Fibroblast of the conjunctiva (primary cell): ENCODE measurements around the gene ADD3.
"Not testable (repeated sequence)": the region's sequence is repeated elsewhere in the genome, so short reads cannot be mapped to it uniquely, and the experiment has no call there.

Experiments used
- DNase-seq: peaks from one replicate; pipeline ENCODE4 v3.0.0-alpha.2; 2010; ENCODE audit warnings: low read depth

Gene ADD3

GRCh38 chr10:110033701-110034235 is 26.0 kb downstream of the ADD3 start:
- no peak for DNase-seq

GRCh38 chr10:110034596-110034995 is 26.8 kb downstream of the ADD3 start:
- no peak for DNase-seq

GRCh38 chr10:110035070-110035921 is 27.5 kb downstream of the ADD3 start:
- no peak for DNase-seq

- no peak for DNase-seq
Measured at GRCh38 chr10:110036640-110037039, 28.9 kb downstream of the ADD3 start.

- no peak for DNase-seq
Measured at GRCh38 chr10:110039254-110039653, 31.5 kb downstream of the ADD3 start.

- DNase-seq: no peak
Measured at GRCh38 chr10:110040108-110040507, 32.3 kb downstream of the ADD3 start.

- no peak for DNase-seq
Measured at GRCh38 chr10:110040767-110041478, 33.1 kb downstream of the ADD3 start.

GRCh38 chr10:110041479-110041829 is 33.7 kb downstream of the ADD3 start:
- no peak for DNase-seq

- no peak for DNase-seq
Measured at GRCh38 chr10:110042181-110042580, 34.4 kb downstream of the ADD3 start.

- no peak for DNase-seq
Measured at GRCh38 chr10:110042891-110043290, 35.1 kb downstream of the ADD3 start.

GRCh38 chr10:110044681-110045080 is 36.9 kb downstream of the ADD3 start:
- no peak for DNase-seq

- no peak for DNase-seq
Measured at GRCh38 chr10:110045772-110046171, 38.0 kb downstream of the ADD3 start.

- not testable (repeated sequence) for DNase-seq
Measured at GRCh38 chr10:110048145-110048544, 40.4 kb downstream of the ADD3 start.

GRCh38 chr10:110048781-110049180 is 41.0 kb downstream of the ADD3 start:
- no peak for DNase-seq

- DNase-seq: not testable (repeated sequence)
Measured at GRCh38 chr10:110049889-110050591, 42.3 kb downstream of the ADD3 start.

- DNase-seq: no peak
Measured at GRCh38 chr10:110051487-110051886, 43.7 kb downstream of the ADD3 start.

- DNase-seq: no peak
Measured at GRCh38 chr10:110052916-110053315, 45.1 kb downstream of the ADD3 start.

GRCh38 chr10:110056822-110057221 is 49.0 kb downstream of the ADD3 start:
- DNase-seq: no peak

- no peak for DNase-seq
Measured at GRCh38 chr10:110057456-110057855, 49.7 kb downstream of the ADD3 start.

- DNase-seq: no peak
Measured at GRCh38 chr10:110058212-110058611, 50.4 kb downstream of the ADD3 start.

- no peak for DNase-seq
Measured at GRCh38 chr10:110059925-110060324, 52.1 kb downstream of the ADD3 start.

- no peak for DNase-seq
Measured at GRCh38 chr10:110061687-110062086, 53.9 kb downstream of the ADD3 start.

GRCh38 chr10:110065269-110065668 is 57.5 kb downstream of the ADD3 start:
- DNase-seq: no peak
